HepG2 (cell line): ENCODE results near the gene GRM2. TPM values are rescaled to one million over a fixed set of nuclear protein-coding genes. Genes with fewer than 3 reads are reported as not detected.

Source experiments
- BCLAF1 ChIP-seq: fragments of 450-650 bp; IDR thresholded peaks from 2 replicates; pipeline ENCODE4 v1.6.1; 2017; ENCODE audit warnings: mild to moderate bottlenecking
- DMAP1 ChIP-seq: IDR thresholded peaks from 2 replicates; pipeline ENCODE4 v1.6.1; 2016
- FOXO4 ChIP-seq: sonication (generic); formaldehyde crosslinking; conservative IDR thresholded peaks from 2 replicates; pipeline ENCODE4 v1.8.1; 2023; ENCODE audit warnings: missing genetic modification reagents
- HNRNPL ChIP-seq: fragments of 200-400 bp; formaldehyde crosslinking; IDR thresholded peaks from 2 replicates; pipeline ENCODE4 v1.6.1; 2017; ENCODE audit warnings: mild to moderate bottlenecking, low read depth, low read length
- KAT8 ChIP-seq: IDR thresholded peaks from 2 replicates; pipeline ENCODE4 v1.6.1; 2016; ENCODE audit warnings: missing genetic modification reagents, missing compliant biosample characterization
- NFKB2 ChIP-seq: sonication (generic); formaldehyde crosslinking; IDR thresholded peaks from 2 replicates; pipeline ENCODE4 v1.4.0; 2020; ENCODE audit warnings: missing genetic modification reagents, borderline replicate concordance
- SMYD3 ChIP-seq: sonication (generic); formaldehyde crosslinking; IDR thresholded peaks from 2 replicates; pipeline ENCODE4 v1.8.1; 2023; ENCODE audit warnings: mild to moderate bottlenecking, missing genetic modification reagents
- TOPORS ChIP-seq: sonication (generic); formaldehyde crosslinking; IDR thresholded peaks from 2 replicates; pipeline ENCODE4 v1.8.0; 2023; ENCODE audit warnings: mild to moderate bottlenecking, missing genetic modification reagents
- ZFP62 ChIP-seq: sonication (generic); formaldehyde crosslinking; IDR thresholded peaks from 2 replicates; pipeline ENCODE4 v1.4.0; 2020; ENCODE audit warnings: missing genetic modification reagents
- ZMYM3 ChIP-seq: sonication (generic); formaldehyde crosslinking; IDR thresholded peaks from 2 replicates; pipeline ENCODE4 v1.5.1; 2020; ENCODE audit warnings: mild to moderate bottlenecking, missing genetic modification reagents
- ZNF124 ChIP-seq: sonication (generic); formaldehyde crosslinking; IDR thresholded peaks from 2 replicates; pipeline ENCODE4 v1.4.0; 2020; ENCODE audit warnings: missing genetic modification reagents
- ZNF451 ChIP-seq: sonication (generic); formaldehyde crosslinking; IDR thresholded peaks from 2 replicates; pipeline ENCODE4 v1.5.0; 2020; ENCODE audit warnings: mild to moderate bottlenecking, missing genetic modification reagents
- ZNF547 ChIP-seq: sonication (generic); formaldehyde crosslinking; IDR thresholded peaks from 2 replicates; pipeline ENCODE4 v1.5.1; 2020; ENCODE audit warnings: mild to moderate bottlenecking, missing genetic modification reagents
- polyA plus RNA-seq, 8 experiments: library from polyadenylated mRNA; depleted of rRNA in 3 of 8; stranded (reverse) in 7 of 8; unstranded in 1 of 8; fragments of >200 nt; fragmentation: Illumina TruSeq in 4 of 8; extraction: Trizol in 4 of 8; gene quantifications; 2 replicates each; pipeline versions ENCODE4 v1.2.1 to v1.2.3, GENCODE V29; 2011 to 2016; ENCODE audit warnings: low read depth in 4 of 8, missing spikeins in 1 of 8, mixed read lengths in 1 of 8; ENCODE audit not compliant: insufficient read depth in 1 of 8
- total RNA-seq, 5 experiments: library from RNA; depleted of rRNA; stranded (reverse); fragments of >200 nt; fragmentation: Illumina TruSeq; extraction: Trizol; gene quantifications; 2 replicates each; pipeline ENCODE4 v1.2.3, GENCODE V29; 2016; ENCODE audit warnings: low read depth in 1 of 5
- TF ChIP-seq, protein P1 (sequence below), 2 experiments: sonication (generic) in 1 of 2; formaldehyde crosslinking in 1 of 2; IDR thresholded peaks; 2 replicates each; pipeline versions ENCODE4 v1.5.1 to v1.6.1; 2011 to 2020; ENCODE audit warnings: borderline replicate concordance in 1 of 2, low read depth in 1 of 2, low read length in 1 of 2, mild to moderate bottlenecking in 1 of 2, missing genetic modification reagents in 1 of 2, moderate library complexity in 1 of 2
- TF ChIP-seq, protein P2 (sequence below): sonication (generic); formaldehyde crosslinking; IDR thresholded peaks from 2 replicates; pipeline ENCODE4 v1.5.1; 2020; ENCODE audit warnings: missing genetic modification reagents, mild to moderate bottlenecking, borderline replicate concordance
- TF ChIP-seq, protein P3 (sequence below): fragments of 450-650 bp; IDR thresholded peaks from 2 replicates; pipeline ENCODE4 v1.6.1; 2017
- TF ChIP-seq, protein P4 (sequence below): sonication (generic); formaldehyde crosslinking; IDR thresholded peaks from 2 replicates; pipeline ENCODE4 v1.4.0; 2020; ENCODE audit warnings: missing genetic modification reagents

Gene GRM2
- total and polyA plus RNA-seq, 2 of the 13 experiments (the other 11 are each of a cell fraction or from before 2014, with no cell fraction given) = 0.04 to 0.07 TPM

DNA sequence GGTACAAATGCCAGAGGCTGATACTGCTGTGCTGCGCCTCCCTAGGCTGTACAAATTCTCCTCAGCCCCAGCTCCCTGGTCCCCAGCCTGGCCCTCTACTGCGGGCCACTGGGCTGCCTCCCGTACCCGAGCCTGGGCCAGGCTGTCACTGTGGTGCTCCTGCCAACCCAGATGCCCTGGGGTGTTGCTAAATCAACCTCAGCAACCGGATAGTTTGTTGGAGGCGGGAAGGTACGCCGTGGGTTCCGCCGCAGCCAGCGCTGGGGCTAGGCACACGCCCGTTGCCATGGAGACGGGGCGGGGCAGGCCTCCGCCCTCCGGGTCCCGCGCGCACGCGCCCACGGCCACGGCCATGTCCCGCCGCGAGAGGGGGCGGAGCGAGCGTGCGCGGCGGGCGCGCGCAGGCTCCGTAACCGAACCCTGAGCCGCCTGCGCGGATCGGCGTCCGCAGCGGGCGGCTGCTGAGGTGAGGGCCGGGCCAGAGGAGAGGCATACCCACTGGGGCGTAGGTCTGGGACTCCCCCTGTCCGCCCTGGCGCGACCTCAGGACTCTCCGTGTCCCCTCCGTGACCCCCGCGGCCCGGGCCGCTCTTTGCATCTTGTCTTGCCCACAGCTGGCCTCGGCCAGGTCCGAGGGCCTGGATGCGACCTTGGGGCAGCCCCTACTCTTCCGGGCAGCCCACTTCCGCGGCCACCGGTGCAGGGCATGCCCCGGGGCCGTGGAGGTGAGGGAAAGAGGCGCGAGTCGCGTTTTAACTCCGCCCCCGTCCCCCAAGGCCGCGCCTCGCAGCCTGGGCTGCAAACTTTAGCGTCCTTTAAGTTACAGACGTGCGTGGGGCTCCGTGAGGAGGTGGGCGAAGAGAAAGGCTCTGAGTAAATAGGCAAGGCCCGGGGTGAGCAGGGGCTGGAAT lies 35.8 kb upstream of the GRM2 start, which contains the start of gene TEX264 (continued):
- TF ChIP-seq, protein P1, sequence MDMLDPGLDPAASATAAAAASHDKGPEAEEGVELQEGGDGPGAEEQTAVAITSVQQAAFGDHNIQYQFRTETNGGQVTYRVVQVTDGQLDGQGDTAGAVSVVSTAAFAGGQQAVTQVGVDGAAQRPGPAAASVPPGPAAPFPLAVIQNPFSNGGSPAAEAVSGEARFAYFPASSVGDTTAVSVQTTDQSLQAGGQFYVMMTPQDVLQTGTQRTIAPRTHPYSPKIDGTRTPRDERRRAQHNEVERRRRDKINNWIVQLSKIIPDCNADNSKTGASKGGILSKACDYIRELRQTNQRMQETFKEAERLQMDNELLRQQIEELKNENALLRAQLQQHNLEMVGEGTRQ (IDR thresholded peaks at IDR 0.05; ENCODE audit: low read depth, low read length) = no peak
- TF ChIP-seq, protein P1 (CRISPR knock-in tag; IDR thresholded peaks at IDR 0.05; ENCODE audit: borderline replicate concordance) = no peak
- TF ChIP-seq HNRNPL (no peak), KAT8 (CRISPR knock-in tag) (peak; percentile 49; the same call in 1 of the 2 replicates), TOPORS (CRISPR knock-in tag) (0 out of 2 replicates have a peak, but pooled peaks have one; percentile 65), FOXO4 (CRISPR knock-in tag) (0 out of 2 replicates have a peak, but pooled peaks have one; percentile 33), BCLAF1 (no peak), NFKB2 (peak; percentile 54; the same call in 1 of the 2 replicates), ZFP62 (CRISPR knock-in tag) (no peak), ZNF124 (no peak), SMYD3 (CRISPR knock-in tag) (no peak), ZNF451 (CRISPR knock-in tag) (0 out of 2 replicates have a peak, but pooled peaks have one; percentile 19), DMAP1 (no peak; the same call in 1 of the 2 replicates), ZNF547 (peak; percentile 50; the same call in 1 of the 2 replicates), ZMYM3 (CRISPR knock-in tag) (no peak)
- TF ChIP-seq, protein P2, sequence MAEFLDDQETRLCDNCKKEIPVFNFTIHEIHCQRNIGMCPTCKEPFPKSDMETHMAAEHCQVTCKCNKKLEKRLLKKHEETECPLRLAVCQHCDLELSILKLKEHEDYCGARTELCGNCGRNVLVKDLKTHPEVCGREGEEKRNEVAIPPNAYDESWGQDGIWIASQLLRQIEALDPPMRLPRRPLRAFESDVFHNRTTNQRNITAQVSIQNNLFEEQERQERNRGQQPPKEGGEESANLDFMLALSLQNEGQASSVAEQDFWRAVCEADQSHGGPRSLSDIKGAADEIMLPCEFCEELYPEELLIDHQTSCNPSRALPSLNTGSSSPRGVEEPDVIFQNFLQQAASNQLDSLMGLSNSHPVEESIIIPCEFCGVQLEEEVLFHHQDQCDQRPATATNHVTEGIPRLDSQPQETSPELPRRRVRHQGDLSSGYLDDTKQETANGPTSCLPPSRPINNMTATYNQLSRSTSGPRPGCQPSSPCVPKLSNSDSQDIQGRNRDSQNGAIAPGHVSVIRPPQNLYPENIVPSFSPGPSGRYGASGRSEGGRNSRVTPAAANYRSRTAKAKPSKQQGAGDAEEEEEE (CRISPR knock-in tag) = no peak
- TF ChIP-seq, protein P3, sequence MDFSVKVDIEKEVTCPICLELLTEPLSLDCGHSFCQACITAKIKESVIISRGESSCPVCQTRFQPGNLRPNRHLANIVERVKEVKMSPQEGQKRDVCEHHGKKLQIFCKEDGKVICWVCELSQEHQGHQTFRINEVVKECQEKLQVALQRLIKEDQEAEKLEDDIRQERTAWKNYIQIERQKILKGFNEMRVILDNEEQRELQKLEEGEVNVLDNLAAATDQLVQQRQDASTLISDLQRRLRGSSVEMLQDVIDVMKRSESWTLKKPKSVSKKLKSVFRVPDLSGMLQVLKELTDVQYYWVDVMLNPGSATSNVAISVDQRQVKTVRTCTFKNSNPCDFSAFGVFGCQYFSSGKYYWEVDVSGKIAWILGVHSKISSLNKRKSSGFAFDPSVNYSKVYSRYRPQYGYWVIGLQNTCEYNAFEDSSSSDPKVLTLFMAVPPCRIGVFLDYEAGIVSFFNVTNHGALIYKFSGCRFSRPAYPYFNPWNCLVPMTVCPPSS = no peak
- TF ChIP-seq, protein P4, sequence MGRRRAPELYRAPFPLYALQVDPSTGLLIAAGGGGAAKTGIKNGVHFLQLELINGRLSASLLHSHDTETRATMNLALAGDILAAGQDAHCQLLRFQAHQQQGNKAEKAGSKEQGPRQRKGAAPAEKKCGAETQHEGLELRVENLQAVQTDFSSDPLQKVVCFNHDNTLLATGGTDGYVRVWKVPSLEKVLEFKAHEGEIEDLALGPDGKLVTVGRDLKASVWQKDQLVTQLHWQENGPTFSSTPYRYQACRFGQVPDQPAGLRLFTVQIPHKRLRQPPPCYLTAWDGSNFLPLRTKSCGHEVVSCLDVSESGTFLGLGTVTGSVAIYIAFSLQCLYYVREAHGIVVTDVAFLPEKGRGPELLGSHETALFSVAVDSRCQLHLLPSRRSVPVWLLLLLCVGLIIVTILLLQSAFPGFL (CRISPR knock-in tag) = no peak
